HepG2 (cell line): Measurements from ENCODE around the gene FMNL1. TPM values are rescaled to one million over a fixed set of nuclear protein-coding genes. Genes with fewer than 3 reads are reported as not detected.
A peak's percentile ranks its signal among the peaks of the same experiment; 100 is the strongest.

Experiments
- NFRKB ChIP-seq: fragments of 450-650 bp; IDR thresholded peaks from 2 replicates; pipeline ENCODE4 v1.6.1; 2017
- NONO ChIP-seq, 2 experiments: fragments of 450-650 bp in 1 of 2; sonication (generic) in 1 of 2; formaldehyde crosslinking in 1 of 2; IDR thresholded peaks in 1 of 2; conservative IDR thresholded peaks in 1 of 2; 2 replicates each; pipeline versions ENCODE4 v1.6.1 to v1.8.0; 2017 to 2022; ENCODE audit warnings: mild to moderate bottlenecking in 1 of 2, missing genetic modification reagents in 1 of 2, moderate library complexity in 1 of 2
- PATZ1 ChIP-seq: sonication (generic); formaldehyde crosslinking; IDR thresholded peaks from 2 replicates; pipeline ENCODE4 v1.4.0; 2020; ENCODE audit warnings: missing genetic modification reagents
- PLRG1 ChIP-seq: fragments of 450-650 bp; conservative IDR thresholded peaks from 2 replicates; pipeline ENCODE4 v1.6.1; 2016
- RAD21 ChIP-seq: fragments of 450-650 bp; formaldehyde crosslinking; IDR thresholded peaks from 2 replicates; pipeline ENCODE4 v1.5.0; 2020; ENCODE audit warnings: mild to moderate bottlenecking
- SIX1 ChIP-seq: sonication (generic); formaldehyde crosslinking; IDR thresholded peaks from 2 replicates; pipeline ENCODE4 v1.4.0; 2020; ENCODE audit warnings: missing genetic modification reagents, borderline replicate concordance
- SRSF9 ChIP-seq: fragments of 200-400 bp; formaldehyde crosslinking; IDR thresholded peaks from 2 replicates; pipeline ENCODE4 v1.6.1; 2018; ENCODE audit warnings: borderline replicate concordance, mild to moderate bottlenecking, low read depth, low read length; ENCODE audit not compliant: insufficient read depth, poor library complexity, severe bottlenecking
- STAT6 ChIP-seq: sonication (generic); formaldehyde crosslinking; IDR thresholded peaks from 2 replicates; pipeline ENCODE4 v1.4.0; 2020; ENCODE audit warnings: missing genetic modification reagents, mild to moderate bottlenecking, borderline replicate concordance
- ZHX2 ChIP-seq, 2 experiments: sonication (generic) in 1 of 2; formaldehyde crosslinking in 1 of 2; IDR thresholded peaks; 2 replicates each; pipeline versions ENCODE4 v1.6.1 to v1.9.0; 2014 to 2022; ENCODE audit warnings: antibody characterized with exemption in 1 of 2, borderline replicate concordance in 1 of 2, inconsistent platforms in 1 of 2, low read depth in 1 of 2, missing genetic modification reagents in 1 of 2
- ZNF180 ChIP-seq: sonication (generic); formaldehyde crosslinking; IDR thresholded peaks from 2 replicates; pipeline ENCODE4 v1.4.0; 2020; ENCODE audit warnings: low read depth, missing genetic modification reagents, borderline replicate concordance
- ZNF546 ChIP-seq: sonication (generic); formaldehyde crosslinking; conservative IDR thresholded peaks from 2 replicates; pipeline ENCODE4 v1.8.1; 2023; ENCODE audit warnings: mild to moderate bottlenecking, missing genetic modification reagents
- ZNF747 ChIP-seq: sonication (generic); formaldehyde crosslinking; IDR thresholded peaks from 2 replicates; pipeline ENCODE4 v1.8.1; 2023; ENCODE audit warnings: missing genetic modification reagents, mild to moderate bottlenecking, borderline replicate concordance
- polyA plus RNA-seq, 8 experiments: library from polyadenylated mRNA; depleted of rRNA in 3 of 8; stranded (reverse) in 7 of 8; unstranded in 1 of 8; fragments of >200 nt; fragmentation: Illumina TruSeq in 4 of 8; extraction: Trizol in 4 of 8; gene quantifications; 2 replicates each; pipeline versions ENCODE4 v1.2.1 to v1.2.3, GENCODE V29; 2011 to 2016; ENCODE audit warnings: low read depth in 4 of 8, missing spikeins in 1 of 8, mixed read lengths in 1 of 8; ENCODE audit not compliant: insufficient read depth in 1 of 8
- total RNA-seq, 5 experiments: library from RNA; depleted of rRNA; stranded (reverse); fragments of >200 nt; fragmentation: Illumina TruSeq; extraction: Trizol; gene quantifications; 2 replicates each; pipeline ENCODE4 v1.2.3, GENCODE V29; 2016; ENCODE audit warnings: low read depth in 1 of 5

FMNL1 gene
- total and polyA plus RNA-seq, 2 of the 13 experiments (the other 11 are each of a cell fraction or from before 2014, with no cell fraction given) = 0.53 to 0.70 TPM

GRCh38 chr17:45284176-45285140 is 62.8 kb downstream of the FMNL1 start (continued):
- no peak for TF ChIP-seq PATZ1
- no peak for TF ChIP-seq NFRKB
- TF ChIP-seq ZHX2 (IDR thresholded peaks at IDR 0.05; ENCODE audit: low read depth) = no peak
- TF ChIP-seq ZHX2 (CRISPR knock-in tag; IDR thresholded peaks at IDR 0.05; ENCODE audit: borderline replicate concordance) = no peak
- no peak for TF ChIP-seq STAT6
- no peak for TF ChIP-seq SIX1
- no peak for TF ChIP-seq ZNF747
- no peak for TF ChIP-seq SRSF9
- TF ChIP-seq ZNF180 (CRISPR knock-in tag) = no peak
- peak; percentile 39; the same call in 1 of the 2 replicates for TF ChIP-seq RAD21 (CRISPR knock-in tag)
- TF ChIP-seq ZNF546 (CRISPR knock-in tag) = no peak
- TF ChIP-seq PLRG1 = no peak
- no peak for TF ChIP-seq NONO (IDR thresholded peaks at IDR 0.05)
- no peak for TF ChIP-seq NONO (CRISPR knock-in tag; conservative IDR thresholded peaks at IDR 0.05)
